K562 (cell line): Measurements from ENCODE around the gene WWP2. TPM values are rescaled to one million over a fixed set of nuclear protein-coding genes. Genes with fewer than 3 reads are reported as not detected.

Experiments
- DMBX1 ChIP-seq: fragments of 250-450 bp; sonication (Bioruptor Pico); IDR thresholded peaks from 2 replicates; pipeline ENCODE4 v1.8.0; 2022; ENCODE audit warnings: inconsistent platforms, mild to moderate bottlenecking, moderate library complexity, borderline replicate concordance
- ZFX ChIP-seq: sonication (generic); formaldehyde crosslinking; IDR thresholded peaks from 2 replicates; pipeline ENCODE4 v1.8.0; 2022; ENCODE audit warnings: mild to moderate bottlenecking, missing genetic modification reagents, moderate library complexity
- polyA plus RNA-seq, 8 experiments: library from polyadenylated mRNA; depleted of rRNA in 4 of 8; stranded (reverse) in 5 of 8; unstranded in 3 of 8; fragments of >200 nt; fragmentation: Nextera tagmentation in 2 of 8; fragmentation: Illumina TruSeq in 1 of 8; extraction: Ambion mirVana in 2 of 8; extraction: Trizol in 1 of 8; gene quantifications; 2 replicates each; pipeline versions ENCODE4 v1.2.1 to v1.2.3, GENCODE V29; 2011 to 2014; ENCODE audit warnings: inconsistent platforms in 1 of 8, missing spikeins in 1 of 8
- total RNA-seq, 7 experiments: library from RNA; depleted of rRNA in 6 of 7; stranded (reverse); fragments of >200 nt in 6 of 7; fragmentation: Illumina TruSeq in 2 of 7; extraction: Trizol in 2 of 7; gene quantifications; 2 replicates each; pipeline versions ENCODE4 v1.2.1 to v1.2.3, GENCODE V29; 2011 to 2021; ENCODE audit warnings: low replicate concordance in 1 of 7
- TF ChIP-seq, protein P1 (sequence below): fragments of 250-450 bp; sonication (Bioruptor Pico); IDR thresholded peaks from 2 replicates; pipeline ENCODE4 v1.4.0; 2020
- TF ChIP-seq, protein P2 (sequence below): fragments of 450-650 bp; IDR thresholded peaks from 2 replicates; pipeline ENCODE4 v1.6.1; 2017; ENCODE audit warnings: antibody characterized with exemption, mild to moderate bottlenecking

Gene WWP2
- total and polyA plus RNA-seq, 9 of the 15 experiments (the other 6 are each of a cell fraction or from before 2014, with no cell fraction given) = 1.9 to 34.4 (median 14.6) TPM

DNA sequence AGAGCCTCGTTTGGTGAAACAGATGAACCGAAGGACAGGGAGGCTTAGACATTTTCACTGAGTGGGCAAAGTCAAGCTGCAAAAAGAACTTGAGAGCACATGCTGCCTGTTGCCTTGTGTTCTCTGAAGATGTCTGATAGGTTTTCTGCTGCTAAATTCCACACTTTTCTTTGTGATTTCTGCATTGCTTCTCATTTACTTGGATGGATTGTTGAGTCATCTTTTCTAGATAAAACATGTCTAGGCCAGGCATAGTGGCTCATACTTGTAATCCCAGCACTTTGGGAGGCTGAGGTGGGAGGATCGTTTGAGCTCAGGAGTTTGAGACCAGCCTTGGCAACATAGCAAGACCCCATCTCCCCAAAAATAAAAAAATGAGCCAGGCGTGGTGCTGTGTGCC is 108.6 kb downstream of the WWP2 start (continued):
- TF ChIP-seq, protein P1, sequence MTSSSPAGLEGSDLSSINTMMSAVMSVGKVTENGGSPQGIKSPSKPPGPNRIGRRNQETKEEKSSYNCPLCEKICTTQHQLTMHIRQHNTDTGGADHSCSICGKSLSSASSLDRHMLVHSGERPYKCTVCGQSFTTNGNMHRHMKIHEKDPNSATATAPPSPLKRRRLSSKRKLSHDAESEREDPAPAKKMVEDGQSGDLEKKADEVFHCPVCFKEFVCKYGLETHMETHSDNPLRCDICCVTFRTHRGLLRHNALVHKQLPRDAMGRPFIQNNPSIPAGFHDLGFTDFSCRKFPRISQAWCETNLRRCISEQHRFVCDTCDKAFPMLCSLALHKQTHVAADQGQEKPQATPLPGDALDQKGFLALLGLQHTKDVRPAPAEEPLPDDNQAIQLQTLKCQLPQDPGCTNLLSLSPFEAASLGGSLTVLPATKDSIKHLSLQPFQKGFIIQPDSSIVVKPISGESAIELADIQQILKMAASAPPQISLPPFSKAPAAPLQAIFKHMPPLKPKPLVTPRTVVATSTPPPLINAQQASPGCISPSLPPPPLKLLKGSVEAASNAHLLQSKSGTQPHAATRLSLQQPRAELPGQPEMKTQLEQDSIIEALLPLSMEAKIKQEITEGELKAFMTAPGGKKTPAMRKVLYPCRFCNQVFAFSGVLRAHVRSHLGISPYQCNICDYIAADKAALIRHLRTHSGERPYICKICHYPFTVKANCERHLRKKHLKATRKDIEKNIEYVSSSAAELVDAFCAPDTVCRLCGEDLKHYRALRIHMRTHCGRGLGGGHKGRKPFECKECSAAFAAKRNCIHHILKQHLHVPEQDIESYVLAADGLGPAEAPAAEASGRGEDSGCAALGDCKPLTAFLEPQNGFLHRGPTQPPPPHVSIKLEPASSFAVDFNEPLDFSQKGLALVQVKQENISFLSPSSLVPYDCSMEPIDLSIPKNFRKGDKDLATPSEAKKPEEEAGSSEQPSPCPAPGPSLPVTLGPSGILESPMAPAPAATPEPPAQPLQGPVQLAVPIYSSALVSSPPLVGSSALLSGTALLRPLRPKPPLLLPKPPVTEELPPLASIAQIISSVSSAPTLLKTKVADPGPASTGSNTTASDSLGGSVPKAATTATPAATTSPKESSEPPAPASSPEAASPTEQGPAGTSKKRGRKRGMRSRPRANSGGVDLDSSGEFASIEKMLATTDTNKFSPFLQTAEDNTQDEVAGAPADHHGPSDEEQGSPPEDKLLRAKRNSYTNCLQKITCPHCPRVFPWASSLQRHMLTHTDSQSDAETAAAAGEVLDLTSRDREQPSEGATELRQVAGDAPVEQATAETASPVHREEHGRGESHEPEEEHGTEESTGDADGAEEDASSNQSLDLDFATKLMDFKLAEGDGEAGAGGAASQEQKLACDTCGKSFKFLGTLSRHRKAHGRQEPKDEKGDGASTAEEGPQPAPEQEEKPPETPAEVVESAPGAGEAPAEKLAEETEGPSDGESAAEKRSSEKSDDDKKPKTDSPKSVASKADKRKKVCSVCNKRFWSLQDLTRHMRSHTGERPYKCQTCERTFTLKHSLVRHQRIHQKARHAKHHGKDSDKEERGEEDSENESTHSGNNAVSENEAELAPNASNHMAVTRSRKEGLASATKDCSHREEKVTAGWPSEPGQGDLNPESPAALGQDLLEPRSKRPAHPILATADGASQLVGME (CRISPR knock-in tag) = no peak
- TF ChIP-seq ZFX (CRISPR knock-in tag) (no peak), DMBX1 (CRISPR knock-in tag) (no peak)
- TF ChIP-seq, protein P2, sequence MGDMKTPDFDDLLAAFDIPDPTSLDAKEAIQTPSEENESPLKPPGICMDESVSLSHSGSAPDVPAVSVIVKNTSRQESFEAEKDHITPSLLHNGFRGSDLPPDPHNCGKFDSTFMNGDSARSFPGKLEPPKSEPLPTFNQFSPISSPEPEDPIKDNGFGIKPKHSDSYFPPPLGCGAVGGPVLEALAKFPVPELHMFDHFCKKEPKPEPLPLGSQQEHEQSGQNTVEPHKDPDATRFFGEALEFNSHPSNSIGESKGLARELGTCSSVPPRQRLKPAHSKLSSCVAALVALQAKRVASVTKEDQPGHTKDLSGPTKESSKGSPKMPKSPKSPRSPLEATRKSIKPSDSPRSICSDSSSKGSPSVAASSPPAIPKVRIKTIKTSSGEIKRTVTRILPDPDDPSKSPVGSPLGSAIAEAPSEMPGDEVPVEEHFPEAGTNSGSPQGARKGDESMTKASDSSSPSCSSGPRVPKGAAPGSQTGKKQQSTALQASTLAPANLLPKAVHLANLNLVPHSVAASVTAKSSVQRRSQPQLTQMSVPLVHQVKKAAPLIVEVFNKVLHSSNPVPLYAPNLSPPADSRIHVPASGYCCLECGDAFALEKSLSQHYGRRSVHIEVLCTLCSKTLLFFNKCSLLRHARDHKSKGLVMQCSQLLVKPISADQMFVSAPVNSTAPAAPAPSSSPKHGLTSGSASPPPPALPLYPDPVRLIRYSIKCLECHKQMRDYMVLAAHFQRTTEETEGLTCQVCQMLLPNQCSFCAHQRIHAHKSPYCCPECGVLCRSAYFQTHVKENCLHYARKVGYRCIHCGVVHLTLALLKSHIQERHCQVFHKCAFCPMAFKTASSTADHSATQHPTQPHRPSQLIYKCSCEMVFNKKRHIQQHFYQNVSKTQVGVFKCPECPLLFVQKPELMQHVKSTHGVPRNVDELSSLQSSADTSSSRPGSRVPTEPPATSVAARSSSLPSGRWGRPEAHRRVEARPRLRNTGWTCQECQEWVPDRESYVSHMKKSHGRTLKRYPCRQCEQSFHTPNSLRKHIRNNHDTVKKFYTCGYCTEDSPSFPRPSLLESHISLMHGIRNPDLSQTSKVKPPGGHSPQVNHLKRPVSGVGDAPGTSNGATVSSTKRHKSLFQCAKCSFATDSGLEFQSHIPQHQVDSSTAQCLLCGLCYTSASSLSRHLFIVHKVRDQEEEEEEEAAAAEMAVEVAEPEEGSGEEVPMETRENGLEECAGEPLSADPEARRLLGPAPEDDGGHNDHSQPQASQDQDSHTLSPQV = no peak
